Ishikawa (cell line): Measurements from ENCODE around the gene C1QA.

Source experiments
- MAX ChIP-seq: IDR thresholded peaks from 2 replicates; pipeline ENCODE4 v1.6.1; 2012
- TCF12 ChIP-seq: IDR thresholded peaks from 2 replicates; pipeline ENCODE4 v1.6.1; 2012; ENCODE audit warnings: low read depth
- TEAD4 ChIP-seq: IDR thresholded peaks from 2 replicates; pipeline ENCODE4 v1.6.1; 2012

- no peak for TF ChIP-seq TEAD4
- no peak for TF ChIP-seq TCF12
- no peak for TF ChIP-seq MAX
Observed at GRCh38 chr1:22685591-22686059, 49.2 kb downstream of the C1QA start.
